Measurements from ENCODE around the gene ZSCAN1.
A peak's percentile ranks its signal among the peaks of the same experiment; 100 is the strongest.
"Not testable (repeated sequence)": the region's sequence is repeated elsewhere in the genome, so short reads cannot be mapped to it uniquely, and the experiment has no call there.

ZSCAN1 gene

GRCh38 chr19:58033741-58034476 is at the start of gene ZSCAN1:
ZSCAN1 (plus strand) TSS chr19:58034025; CDS start chr19:58037837, 3,812 bp downstream.
- peak in 2 of 3 donors; percentile 7 to 34 for DNase-seq (ENCODE audit: low read depth in 3 of 3)

- no peak for DNase-seq (ENCODE audit: low read depth in 3 of 3)
Measured at GRCh38 chr19:57992841-57993240, 41.0 kb upstream of the ZSCAN1 start.

GRCh38 chr19:58000677-58001076 is 33.1 kb upstream of the ZSCAN1 start:
- DNase-seq (ENCODE audit: low read depth in 3 of 3) = no peak

GRCh38 chr19:58001895-58002369 is 31.9 kb upstream of the ZSCAN1 start:
- no peak for DNase-seq (ENCODE audit: low read depth in 3 of 3)

GRCh38 chr19:58002384-58003173 is 31.2 kb upstream of the ZSCAN1 start, which contains the start of gene ZNF606:
ZNF606 (minus strand) TSS chr19:58002820; CDS start chr19:58001319, 1,501 bp downstream.
- DNase-seq (ENCODE audit: low read depth in 3 of 3) = peak; percentile 61 to 74 (median 65)

- no peak for DNase-seq (ENCODE audit: low read depth in 3 of 3)
Measured at GRCh38 chr19:58003174-58003828, 30.5 kb upstream of the ZSCAN1 start.

GRCh38 chr19:58007285-58007684 is 26.5 kb upstream of the ZSCAN1 start:
- DNase-seq (ENCODE audit: low read depth in 3 of 3) = no peak

GRCh38 chr19:58008877-58009276 is 24.9 kb upstream of the ZSCAN1 start:
- DNase-seq (ENCODE audit: low read depth in 3 of 3) = not testable (repeated sequence)

- DNase-seq (ENCODE audit: low read depth in 3 of 3) = no peak
Measured at GRCh38 chr19:58009301-58009665, 24.5 kb upstream of the ZSCAN1 start.

- peak; percentile 10 to 53 (median 37) for DNase-seq (ENCODE audit: low read depth in 3 of 3)
Measured at GRCh38 chr19:58009666-58010301, 24.0 kb upstream of the ZSCAN1 start.

- no peak for DNase-seq (ENCODE audit: low read depth in 3 of 3)
Measured at GRCh38 chr19:58010507-58010906, 23.3 kb upstream of the ZSCAN1 start.

- DNase-seq (ENCODE audit: low read depth in 3 of 3) = no peak
Measured at GRCh38 chr19:58014141-58014540, 19.7 kb upstream of the ZSCAN1 start.

GRCh38 chr19:58020129-58020528 is 13.7 kb upstream of the ZSCAN1 start:
- DNase-seq (ENCODE audit: low read depth in 3 of 3) = no peak

GRCh38 chr19:58021541-58022282 is 12.1 kb upstream of the ZSCAN1 start:
- DNase-seq (ENCODE audit: low read depth in 3 of 3) = no peak

GRCh38 chr19:58022283-58022660 is 11.6 kb upstream of the ZSCAN1 start:
- no peak for DNase-seq (ENCODE audit: low read depth in 3 of 3)

- no peak for DNase-seq (ENCODE audit: low read depth in 3 of 3)
Measured at GRCh38 chr19:58024661-58025060, 9.2 kb upstream of the ZSCAN1 start.

- no peak for DNase-seq (ENCODE audit: low read depth in 3 of 3)
Measured at GRCh38 chr19:58034477-58034793, 610 bp downstream of the ZSCAN1 start.

- DNase-seq (ENCODE audit: low read depth in 3 of 3) = no peak
Measured at GRCh38 chr19:58035863-58036262, 2.0 kb downstream of the ZSCAN1 start.

GRCh38 chr19:58037927-58038687 is 4.3 kb downstream of the ZSCAN1 start:
- no peak for DNase-seq (ENCODE audit: low read depth in 3 of 3)

- no peak for DNase-seq (ENCODE audit: low read depth in 3 of 3)
Measured at GRCh38 chr19:58038688-58039204, 4.9 kb downstream of the ZSCAN1 start.

Measured in stimulated activated CD4-positive, alpha-beta T cell treated with anti-CD3 and anti-CD28 coated beads, TNF-alpha, amount 100 ng/mL, for 48 hours (primary cell).